ENCODE results near the gene RABGAP1L. TPM values are rescaled to one million over a fixed set of nuclear protein-coding genes. Genes with fewer than 3 reads are reported as not detected.
A peak's percentile ranks its signal among the peaks of the same experiment; 100 is the strongest.

Gene RABGAP1L
- total and polyA plus RNA-seq, 10 donors: 30.3 to 125 (median 77.7) TPM

DNA sequence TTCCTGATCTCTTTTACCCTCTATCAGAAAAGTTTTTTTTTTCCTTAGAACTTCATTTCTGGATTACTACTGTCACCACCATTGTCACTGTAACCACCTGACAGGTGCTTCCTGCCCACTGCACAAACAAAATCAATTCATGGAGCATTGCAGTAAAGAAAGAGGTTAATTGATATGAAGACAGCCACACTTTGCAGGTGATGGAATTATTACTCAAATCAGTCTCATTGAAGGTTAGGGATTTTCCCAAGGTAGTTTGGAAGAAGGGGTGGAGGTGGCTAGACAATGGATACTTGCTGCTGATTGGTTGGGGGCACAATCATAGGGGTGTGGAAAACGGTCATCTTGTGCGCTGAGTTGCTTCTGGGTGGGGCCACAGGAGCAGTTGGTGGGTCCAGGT, 609.6 kb downstream of the RABGAP1L start:
- no peak for DNase-seq
- intact Hi-C loops (cut with DNase I; ENCODE audit: low total_unique reads): no loop called here
- H3K4me3 ChIP-seq: no peak overlapping the region
- H3K27me3 ChIP-seq (replicated peaks in 1 of 7): no peaks in the 10 kb centered on the region
- no peaks in the 10 kb centered on the region for H3K36me3 ChIP-seq
- 80 to 97% (median 89%) methylated on average over 2 of the region's 2 CpGs for WGBS, 5 donors
- TF ChIP-seq, protein P1, sequence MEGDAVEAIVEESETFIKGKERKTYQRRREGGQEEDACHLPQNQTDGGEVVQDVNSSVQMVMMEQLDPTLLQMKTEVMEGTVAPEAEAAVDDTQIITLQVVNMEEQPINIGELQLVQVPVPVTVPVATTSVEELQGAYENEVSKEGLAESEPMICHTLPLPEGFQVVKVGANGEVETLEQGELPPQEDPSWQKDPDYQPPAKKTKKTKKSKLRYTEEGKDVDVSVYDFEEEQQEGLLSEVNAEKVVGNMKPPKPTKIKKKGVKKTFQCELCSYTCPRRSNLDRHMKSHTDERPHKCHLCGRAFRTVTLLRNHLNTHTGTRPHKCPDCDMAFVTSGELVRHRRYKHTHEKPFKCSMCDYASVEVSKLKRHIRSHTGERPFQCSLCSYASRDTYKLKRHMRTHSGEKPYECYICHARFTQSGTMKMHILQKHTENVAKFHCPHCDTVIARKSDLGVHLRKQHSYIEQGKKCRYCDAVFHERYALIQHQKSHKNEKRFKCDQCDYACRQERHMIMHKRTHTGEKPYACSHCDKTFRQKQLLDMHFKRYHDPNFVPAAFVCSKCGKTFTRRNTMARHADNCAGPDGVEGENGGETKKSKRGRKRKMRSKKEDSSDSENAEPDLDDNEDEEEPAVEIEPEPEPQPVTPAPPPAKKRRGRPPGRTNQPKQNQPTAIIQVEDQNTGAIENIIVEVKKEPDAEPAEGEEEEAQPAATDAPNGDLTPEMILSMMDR (IDR thresholded peaks at IDR 0.05 in 8 of 11, conservative IDR thresholded peaks at IDR 0.05 in 3 of 11): no peak
- TF ChIP-seq POLR2A (IDR thresholded peaks at IDR 0.05) (no peak), POLR2AphosphoS5 (IDR thresholded peaks at IDR 0.05) (no peak)
- no peak overlapping the region for H3K27ac ChIP-seq
- H3K4me1 ChIP-seq: peaks cover 0 to 5% (median 0%) of the 10 kb centered on the region in 6 donors
- no peaks in the 10 kb centered on the region for H3K9me3 ChIP-seq

DNA sequence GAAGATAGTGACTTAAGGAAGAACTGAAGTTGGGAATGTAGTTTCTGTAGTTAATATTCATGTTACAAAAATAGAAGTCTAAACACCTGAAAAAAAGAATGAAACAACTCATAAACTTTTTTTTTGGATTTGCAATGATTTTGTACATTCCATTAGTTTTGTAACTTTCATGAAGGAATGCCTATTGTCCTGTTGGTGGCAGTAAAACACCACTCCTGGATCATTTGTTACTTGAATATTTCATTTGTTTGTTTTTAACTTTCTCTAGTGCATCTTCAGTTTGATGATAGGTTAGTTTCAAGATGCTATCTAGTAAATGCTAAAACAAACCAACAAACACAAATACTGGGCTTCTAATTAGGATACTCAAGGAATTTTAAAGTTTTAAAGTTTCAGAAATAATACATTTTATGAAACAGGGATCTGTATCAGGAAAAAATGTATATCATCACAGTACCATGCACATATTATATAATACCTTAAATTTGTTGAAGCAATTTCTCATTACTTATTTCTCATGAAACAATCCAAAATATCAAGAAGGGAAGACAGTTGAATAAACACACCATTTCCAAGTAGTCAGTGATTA, 610.7 kb downstream of the RABGAP1L start:
- TF ChIP-seq, protein P1 (IDR thresholded peaks at IDR 0.05 in 8 of 11, conservative IDR thresholded peaks at IDR 0.05 in 3 of 11): peak; percentile 53 to 78 (median 74)
- TF ChIP-seq POLR2AphosphoS5 (IDR thresholded peaks at IDR 0.05): no peak
- TF ChIP-seq POLR2A (IDR thresholded peaks at IDR 0.05): no peak
- H3K36me3 ChIP-seq: no peaks in the 10 kb centered on the region
- H3K27ac ChIP-seq: no peak overlapping the region
- H3K27me3 ChIP-seq (replicated peaks in 1 of 7): no peaks in the 10 kb centered on the region
- H3K4me3 ChIP-seq: no peak overlapping the region
- intact Hi-C loops (cut with DNase I; ENCODE audit: low total_unique reads): loop anchor here (5.0 kb wide), 1 partner anchor 212 kb away; no protein-coding TSS in a partner anchor
- H3K4me1 ChIP-seq: peaks cover 0 to 5% (median 0%) of the 10 kb centered on the region in 6 donors
- H3K9me3 ChIP-seq: no peaks in the 10 kb centered on the region
- DNase-seq: no peak

DNA sequence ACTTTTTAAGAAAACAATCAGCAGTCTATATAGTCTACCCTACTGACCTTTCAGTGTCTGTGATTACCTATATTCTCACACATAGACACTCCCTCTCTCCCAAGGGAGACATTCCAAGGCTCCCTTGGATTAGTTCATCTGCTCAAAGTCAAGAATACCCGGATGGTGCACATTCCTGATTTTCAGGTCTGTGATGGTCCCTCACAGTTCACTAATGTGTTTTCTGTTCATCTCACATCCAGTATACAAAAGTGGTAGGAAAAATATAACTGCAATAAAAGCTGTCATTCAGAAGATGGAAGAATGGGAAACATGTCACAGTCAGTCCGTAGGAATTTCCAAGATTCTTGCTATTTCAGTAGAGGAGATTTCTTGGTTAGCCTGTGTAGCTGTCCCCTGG, 616.3 kb downstream of the RABGAP1L start:
- 93 to 97% (median 95%) methylated on average over 2 of the region's 2 CpGs for WGBS, 5 donors
- no peak for DNase-seq
- H3K27ac ChIP-seq: no peak overlapping the region
- peaks cover 0 to 7% (median 0%) of the 10 kb centered on the region in 6 donors for H3K4me1 ChIP-seq
- no peaks in the 10 kb centered on the region for H3K27me3 ChIP-seq (replicated peaks in 1 of 7)
- intact Hi-C loops (cut with DNase I; ENCODE audit: low total_unique reads): no loop called here
- H3K9me3 ChIP-seq: no peaks in the 10 kb centered on the region
- H3K4me3 ChIP-seq: no peak overlapping the region
- no peaks in the 10 kb centered on the region for H3K36me3 ChIP-seq
- TF ChIP-seq, protein P1 (IDR thresholded peaks at IDR 0.05 in 8 of 11, conservative IDR thresholded peaks at IDR 0.05 in 3 of 11): no peak
- TF ChIP-seq POLR2AphosphoS5 (IDR thresholded peaks at IDR 0.05) (no peak), POLR2A (IDR thresholded peaks at IDR 0.05) (no peak)

DNA sequence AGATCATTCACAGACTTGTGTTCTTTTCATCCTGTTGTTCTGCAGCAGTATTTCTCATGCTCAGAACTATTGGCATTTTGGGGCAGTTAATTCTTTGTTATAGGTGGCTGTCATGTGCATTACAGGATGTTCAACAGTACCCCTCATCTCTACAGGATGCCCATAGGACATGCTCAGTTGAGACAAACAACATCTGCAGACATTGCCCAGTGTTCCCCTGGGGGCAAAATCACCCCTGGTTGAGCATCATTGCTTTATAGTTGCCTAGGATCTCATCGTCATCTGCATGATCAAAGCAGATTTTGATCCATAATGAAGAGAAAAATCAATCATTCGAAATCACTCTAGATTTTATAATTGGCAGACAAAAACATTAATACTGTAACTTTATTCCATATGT, 617.9 kb downstream of the RABGAP1L start:
- H3K27ac ChIP-seq: no peak overlapping the region
- no peaks in the 10 kb centered on the region for H3K36me3 ChIP-seq
- H3K27me3 ChIP-seq (replicated peaks in 1 of 7): no peaks in the 10 kb centered on the region
- no peaks in the 10 kb centered on the region for H3K9me3 ChIP-seq
- peaks cover 0 to 7% (median 0%) of the 10 kb centered on the region in 6 donors for H3K4me1 ChIP-seq
- intact Hi-C loops (cut with DNase I; ENCODE audit: low total_unique reads): no loop called here
- TF ChIP-seq POLR2A (IDR thresholded peaks at IDR 0.05) (no peak), POLR2AphosphoS5 (IDR thresholded peaks at IDR 0.05) (no peak)
- TF ChIP-seq, protein P1 (IDR thresholded peaks at IDR 0.05 in 8 of 11, conservative IDR thresholded peaks at IDR 0.05 in 3 of 11): no peak
- DNase-seq: no peak
- WGBS, 5 donors: 76 to 96% (median 90%) methylated on average over 2 of the region's 2 CpGs
- no peak overlapping the region for H3K4me3 ChIP-seq

Data from spleen (tissue), 11 donors.